GM21737 (cell line): ENCODE data around the gene RAB3A.
A peak's percentile ranks its signal among the peaks of the same experiment; 100 is the strongest.

Source experiments
- ATAC-seq: cut with Tn5 transposase; IDR thresholded peaks from one replicate; pipeline ENCODE4 v1.9.1; 2021; ENCODE audit warnings: mild to moderate bottlenecking, moderate library complexity; ENCODE audit not compliant: unreplicated experiment

Gene RAB3A

DNA sequence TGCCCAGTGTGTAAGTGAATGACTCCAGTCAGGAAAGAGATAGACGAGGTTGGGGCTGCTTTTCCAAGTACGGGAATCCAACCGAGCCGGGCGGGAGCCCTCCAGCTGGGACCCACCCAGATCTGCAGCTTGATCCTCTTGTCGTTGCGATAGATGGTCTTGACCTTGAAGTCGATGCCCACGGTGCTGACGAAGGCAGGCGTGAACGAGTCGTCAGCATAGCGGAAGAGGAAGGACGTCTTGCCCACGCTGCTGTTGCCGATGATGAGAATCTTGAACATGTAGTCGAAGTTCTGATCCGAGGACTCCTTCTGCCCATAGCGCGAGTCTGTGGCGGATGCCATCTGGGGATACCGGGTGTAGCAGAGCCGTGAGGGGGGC lies 1.5 kb downstream of the RAB3A start:
- no peak for ATAC-seq

- no peak for ATAC-seq
Observed at GRCh38 chr19:18198374-18198773, 5.5 kb downstream of the RAB3A start.

GRCh38 chr19:18197941-18198340 lies 5.9 kb downstream of the RAB3A start:
- no peak for ATAC-seq

DNA sequence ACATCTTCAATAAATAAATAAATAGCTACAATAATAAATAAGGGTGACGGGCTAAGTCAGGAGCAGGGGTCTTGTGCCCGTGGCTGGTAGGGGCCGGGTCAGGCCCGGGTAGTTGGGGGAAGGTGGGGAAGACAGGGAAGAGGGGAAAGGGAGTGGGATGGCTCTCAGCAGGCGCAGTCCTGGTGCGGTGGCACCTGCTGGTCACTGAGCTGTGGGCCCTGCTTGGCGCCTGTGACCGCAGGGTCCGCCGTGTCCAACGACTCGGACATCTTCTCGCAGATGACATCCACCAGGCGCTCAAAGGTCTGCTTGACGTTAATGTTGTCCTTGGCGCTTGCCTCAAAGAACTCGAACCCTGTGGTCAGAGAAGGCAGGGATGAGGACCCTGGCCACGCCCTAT lies 6.5 kb downstream of the RAB3A start:
- no peak for ATAC-seq

GRCh38 chr19:18196511-18196845 lies 7.4 kb downstream of the RAB3A start:
- no peak for ATAC-seq

DNA sequence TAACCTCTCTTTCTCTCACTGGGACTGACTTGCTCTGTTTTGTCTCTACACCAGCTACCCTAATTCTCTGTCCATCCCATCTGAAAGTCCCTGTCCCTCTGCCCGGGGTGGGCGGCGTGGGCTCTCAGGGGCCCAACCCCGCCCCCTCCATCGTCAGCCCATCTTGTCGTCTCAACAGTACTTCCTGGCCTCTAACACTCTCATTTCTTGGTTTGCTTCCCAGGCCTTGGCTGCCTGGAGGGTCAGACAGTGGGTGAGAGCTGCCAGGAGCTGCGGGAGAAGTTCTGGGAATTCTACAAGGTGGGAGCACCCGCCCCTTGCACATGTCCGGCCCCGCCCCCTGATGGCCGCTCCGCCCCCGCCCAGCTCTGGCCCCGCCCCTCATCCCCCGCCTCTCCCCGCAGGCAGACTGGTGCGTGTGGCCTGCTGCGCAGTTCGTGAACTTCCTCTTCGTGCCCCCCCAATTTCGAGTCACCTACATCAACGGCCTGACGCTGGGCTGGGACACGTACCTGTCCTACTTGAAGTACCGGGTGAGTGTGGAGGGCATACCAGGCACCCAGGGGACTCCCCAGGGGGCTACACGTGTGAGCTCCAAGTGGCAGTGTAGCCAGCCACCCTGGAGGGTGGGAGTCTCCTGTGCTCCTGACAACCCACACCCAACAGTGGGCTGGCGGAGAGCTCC lies 9.1 kb downstream of the RAB3A start:
- ATAC-seq, result no peak

GRCh38 chr19:18194181-18194530 lies 9.7 kb downstream of the RAB3A start:
- ATAC-seq, result no peak

GRCh38 chr19:18193388-18194180 lies 10.3 kb downstream of the RAB3A start:
- ATAC-seq, result no peak

GRCh38 chr19:18192673-18193387 lies 11.0 kb downstream of the RAB3A start, which contains the start of gene MPV17L2:
TSS of gene MPV17L2 (plus strand) at chr19:18193218. CDS start at chr19:18193282, 64 bp downstream.
- peak; percentile 74 for ATAC-seq

DNA sequence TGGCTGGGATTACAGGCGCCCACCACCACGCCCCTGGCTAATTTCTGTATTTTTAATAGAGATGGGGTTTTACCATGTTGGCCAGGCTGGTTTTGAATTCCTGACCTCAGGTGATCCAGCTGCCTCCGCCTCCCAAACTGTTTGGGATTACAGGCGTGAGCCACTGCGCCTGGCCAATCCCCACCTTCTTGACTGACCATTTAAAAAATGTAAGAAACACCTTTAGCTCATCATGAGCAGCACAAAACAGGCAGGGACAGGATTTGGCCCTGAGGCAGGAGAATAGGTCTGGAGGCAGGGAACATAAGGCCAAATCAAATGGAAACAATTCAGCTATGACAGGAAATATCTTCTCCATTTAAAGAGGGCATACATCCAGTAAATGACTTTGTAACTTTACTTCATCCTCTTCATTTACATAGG lies 12.2 kb downstream of the RAB3A start:
- ATAC-seq, result no peak

- no peak for ATAC-seq
Observed at GRCh38 chr19:18190278-18190677, 13.6 kb downstream of the RAB3A start.

DNA sequence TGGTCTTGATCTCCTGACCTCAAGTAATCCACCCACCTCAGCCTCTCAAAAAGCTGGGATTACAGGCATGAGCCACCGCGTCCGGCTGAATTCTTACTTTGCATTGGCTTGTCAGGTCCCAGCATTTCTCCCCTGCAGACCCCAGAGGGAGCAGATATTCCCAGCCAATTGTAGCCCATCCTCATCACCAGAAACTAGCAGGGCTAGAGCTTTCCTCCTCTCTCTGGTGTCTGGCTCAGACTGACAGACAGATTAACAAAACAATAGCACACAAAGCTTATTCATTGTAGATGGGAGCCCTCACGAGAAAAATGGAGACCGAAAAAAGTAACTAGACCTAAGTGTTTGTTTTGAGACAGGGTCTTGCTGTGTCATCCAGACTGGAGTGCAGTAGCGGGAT lies 18.3 kb downstream of the RAB3A start:
- ATAC-seq, result no peak

- ATAC-seq, result no peak
Observed at GRCh38 chr19:18183529-18183928, 20.3 kb downstream of the RAB3A start.

GRCh38 chr19:18179957-18180356 lies 23.9 kb downstream of the RAB3A start:
- ATAC-seq, result no peak

GRCh38 chr19:18176367-18177310 lies 27.2 kb downstream of the RAB3A start:
- ATAC-seq, result no peak

- no peak for ATAC-seq
Observed at GRCh38 chr19:18174983-18175382, 28.9 kb downstream of the RAB3A start.

DNA sequence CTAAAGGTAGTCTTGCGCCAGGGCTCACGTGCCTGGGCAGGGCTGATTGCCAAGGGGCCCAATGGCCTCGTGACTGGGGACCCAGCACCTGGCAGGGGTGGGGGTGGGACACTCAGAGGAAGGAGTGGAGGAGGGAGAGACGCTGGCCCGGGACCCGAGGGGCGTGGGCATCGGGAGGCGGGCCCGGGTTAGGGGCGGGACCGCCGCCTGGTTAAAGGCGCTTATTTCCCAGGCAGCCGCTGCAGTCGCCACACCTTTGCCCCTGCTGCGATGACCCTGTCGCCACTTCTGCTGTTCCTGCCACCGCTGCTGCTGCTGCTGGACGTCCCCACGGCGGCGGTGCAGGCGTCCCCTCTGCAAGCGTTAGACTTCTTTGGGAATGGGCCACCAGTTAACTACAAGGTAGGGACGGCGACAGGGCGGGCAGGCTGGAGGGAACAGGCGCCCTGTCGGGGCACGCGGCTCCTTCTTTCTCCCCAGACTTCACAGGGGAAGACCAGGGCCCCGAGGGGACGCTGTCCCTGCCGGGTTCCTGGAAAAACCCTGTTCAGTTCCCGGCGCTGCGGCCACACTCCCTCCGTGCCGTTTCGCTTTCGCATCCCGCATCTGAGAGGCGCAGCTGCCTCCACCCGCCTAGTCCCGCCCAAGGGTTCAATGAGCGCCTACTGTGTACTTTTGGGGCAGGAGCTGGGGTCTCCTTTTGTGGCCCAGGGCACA lies 30.1 kb downstream of the RAB3A start, which contains the start of gene IFI30:
TSS of gene IFI30 (plus strand) at position 242 of the 717 bp plus-strand sequence. CDS start at position 271, 29 bp downstream.
- peak; percentile 42 for ATAC-seq

- ATAC-seq, result peak; percentile 4
Observed at GRCh38 chr19:18173054-18173571, 30.7 kb downstream of the RAB3A start.

DNA sequence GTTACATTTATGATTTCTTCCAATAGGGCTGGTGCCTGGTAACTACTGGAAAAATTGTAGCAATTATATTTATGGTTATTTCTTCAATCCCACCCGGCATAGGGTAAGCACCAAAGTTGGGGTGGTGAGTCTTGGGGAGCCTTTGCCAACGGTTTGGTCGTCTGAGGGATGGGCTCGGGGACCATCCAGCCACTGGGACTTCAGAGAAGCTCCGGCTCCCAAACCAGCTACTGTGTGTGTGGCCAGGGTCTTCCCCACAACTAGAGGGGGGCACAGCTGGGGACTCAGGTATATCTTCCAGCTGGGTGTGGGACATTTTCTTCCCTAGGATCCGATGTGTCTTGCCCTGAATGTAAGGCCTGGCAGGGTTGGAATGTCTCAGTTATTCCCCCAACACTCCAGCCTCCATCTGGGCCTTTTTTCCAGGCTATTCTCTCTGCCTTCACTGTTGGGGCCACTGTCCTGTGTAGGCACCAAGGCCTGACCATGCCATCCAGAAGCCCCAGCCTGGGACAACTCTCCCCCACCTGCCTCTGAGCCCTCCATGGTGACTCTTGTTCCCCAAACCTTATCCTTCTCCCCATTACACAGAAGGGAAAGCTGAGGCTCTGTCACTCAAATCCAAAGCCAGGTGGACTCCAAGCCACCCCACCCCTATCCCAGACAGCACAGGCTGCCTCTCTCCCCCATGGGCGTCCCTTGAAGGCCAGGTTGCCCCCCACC lies 31.4 kb downstream of the RAB3A start:
- no peak for ATAC-seq
